Activated naive CD8-positive, alpha-beta T cell (primary cell): ENCODE measurements around the gene PLVAP.
"Not testable (repeated sequence)": the region's sequence is repeated elsewhere in the genome, so short reads cannot be mapped to it uniquely, and the experiment has no call there.

Experiments used
- H3K27ac Mint-ChIP-seq: one replicate; pipeline ENCODE4 v1.8.0; 2021; ENCODE audit warnings: mixed read lengths
- H3K27me3 Mint-ChIP-seq: one replicate; pipeline ENCODE4 v1.8.0; 2021; ENCODE audit warnings: mixed read lengths
- H3K36me3 Mint-ChIP-seq: one replicate; pipeline ENCODE4 v1.8.0; 2021; ENCODE audit warnings: mixed read lengths
- H3K4me1 Mint-ChIP-seq: one replicate; pipeline ENCODE4 v1.8.0; 2021; ENCODE audit warnings: low read depth, mixed read lengths
- H3K4me3 Mint-ChIP-seq: one replicate; pipeline ENCODE4 v1.8.0; 2021; ENCODE audit warnings: mild to moderate bottlenecking, mixed read lengths
- H3K9me3 Mint-ChIP-seq: one replicate; pipeline ENCODE4 v1.8.0; 2021; ENCODE audit warnings: low read depth, mixed read lengths

Gene PLVAP

DNA sequence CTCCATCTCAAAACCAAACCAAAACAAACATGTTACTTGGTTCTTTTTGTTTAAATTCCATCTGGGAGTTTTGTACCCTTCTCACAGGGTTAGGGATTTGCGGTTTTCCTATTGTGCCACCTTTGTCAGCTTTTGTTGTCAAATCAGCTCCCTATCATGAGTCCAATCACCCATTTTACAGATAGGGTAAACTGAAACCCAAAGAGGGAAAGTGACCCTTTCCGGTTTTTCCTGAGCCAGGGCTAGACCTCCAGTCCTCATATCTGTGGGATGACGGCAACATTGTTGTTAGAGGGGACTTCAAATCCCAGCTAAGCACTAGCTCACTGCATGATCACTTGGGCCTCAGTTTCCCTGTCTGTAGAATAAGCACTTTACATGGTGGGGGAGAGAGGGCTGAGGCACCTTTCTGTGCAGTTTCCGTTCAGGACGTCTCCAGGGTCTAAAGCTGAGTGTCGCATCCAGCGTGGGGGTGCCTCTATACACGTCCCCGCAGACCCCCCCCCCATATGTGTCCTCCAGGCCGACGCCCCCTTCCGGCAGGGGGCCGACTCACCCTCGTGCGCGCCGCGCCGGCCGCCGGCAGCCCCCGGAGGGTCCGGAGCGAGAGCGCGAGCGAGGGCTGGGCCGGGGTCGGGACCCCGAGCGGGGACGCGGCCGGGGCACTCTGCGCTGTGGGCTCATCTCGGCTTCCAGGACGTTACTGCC lies 13.0 kb upstream of the PLVAP start:
- peaks cover 3% of the 10 kb centered on the region for H3K9me3 Mint-ChIP-seq
- no peak overlapping the region for H3K27ac Mint-ChIP-seq
- H3K4me3 Mint-ChIP-seq = peak overlapping the region; percentile 91
- H3K4me1 Mint-ChIP-seq = peaks cover 15% of the 10 kb centered on the region
- H3K36me3 Mint-ChIP-seq = no peaks in the 10 kb centered on the region
- H3K27me3 Mint-ChIP-seq = no peaks in the 10 kb centered on the region

DNA sequence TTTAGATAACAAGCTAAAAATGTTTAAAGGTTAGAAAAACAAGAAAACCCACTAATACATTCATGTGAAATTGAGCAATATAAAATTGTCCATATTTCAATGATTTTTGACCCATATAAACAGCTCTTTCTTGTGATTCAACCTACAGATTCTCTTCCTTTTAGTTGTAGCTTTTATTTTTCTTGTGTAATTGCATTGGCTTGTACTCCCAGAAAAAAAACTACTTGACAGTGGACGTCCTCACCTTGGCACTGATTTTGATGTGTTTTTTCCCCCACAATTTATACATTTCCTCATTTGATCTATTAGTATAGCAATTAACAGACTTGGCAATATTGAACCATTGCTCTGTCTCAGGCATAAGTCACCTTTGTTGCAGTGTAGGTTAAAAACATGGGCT lies 12.1 kb upstream of the PLVAP start:
- Mint-ChIP-seq H3K4me3 (no peak overlapping the region), H3K27ac (no peak overlapping the region), H3K36me3 (no peaks in the 10 kb centered on the region), H3K27me3 (no peaks in the 10 kb centered on the region), H3K4me1 (peaks cover 12% of the 10 kb centered on the region), H3K9me3 (peaks cover 3% of the 10 kb centered on the region)

DNA sequence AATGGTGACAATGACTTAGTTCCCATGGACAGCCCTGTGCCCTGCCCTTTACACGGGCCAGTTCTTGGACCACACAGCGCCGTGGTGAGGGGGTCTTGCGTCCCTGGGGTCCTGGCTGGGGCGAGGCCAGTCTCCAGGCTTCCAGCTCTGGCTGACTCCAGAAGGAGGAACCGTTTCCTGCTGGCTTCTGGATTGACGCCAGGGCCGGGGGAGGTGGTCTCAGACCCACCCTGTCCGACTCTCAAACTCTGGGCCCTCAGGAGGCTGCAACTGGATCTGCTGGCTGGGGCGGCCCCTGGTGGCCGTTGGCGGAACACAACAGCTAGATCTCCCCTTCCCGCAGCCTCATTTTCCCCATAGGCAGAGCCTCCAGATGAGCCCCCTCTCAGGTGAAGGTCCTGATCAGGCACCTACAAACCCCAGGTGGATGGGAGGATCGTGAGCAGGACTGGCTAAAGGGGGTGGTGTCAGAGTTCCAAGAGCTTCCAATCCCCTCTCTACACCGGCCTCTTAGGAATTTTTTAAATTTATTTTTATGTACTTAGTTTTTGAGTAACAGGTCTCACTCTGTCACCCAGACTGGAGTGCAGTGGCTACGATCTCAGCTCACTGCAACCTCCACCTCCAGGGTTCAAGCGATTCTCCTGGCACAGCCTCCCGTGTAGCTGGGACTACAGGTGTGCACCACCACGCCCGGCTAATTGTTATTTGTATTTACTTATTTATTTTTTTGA lies 8.9 kb upstream of the PLVAP start:
- Mint-ChIP-seq H3K9me3 (peaks cover 3% of the 10 kb centered on the region), H3K4me3 (no peak overlapping the region), H3K27ac (no peak overlapping the region), H3K4me1 (peaks cover 10% of the 10 kb centered on the region), H3K36me3 (no peaks in the 10 kb centered on the region), H3K27me3 (no peaks in the 10 kb centered on the region)

- H3K36me3 Mint-ChIP-seq = peaks cover 3% of the 10 kb centered on the region
- H3K4me3 Mint-ChIP-seq = no peak overlapping the region
- no peaks in the 10 kb centered on the region for H3K9me3 Mint-ChIP-seq
- H3K27me3 Mint-ChIP-seq = peaks cover 2% of the 10 kb centered on the region
- H3K4me1 Mint-ChIP-seq = peaks cover 7% of the 10 kb centered on the region
- no peak overlapping the region for H3K27ac Mint-ChIP-seq
Measured at GRCh38 chr19:17380426-17381138, 3.4 kb upstream of the PLVAP start.

GRCh38 chr19:17379221-17379631 lies 2.1 kb upstream of the PLVAP start:
- Mint-ChIP-seq H3K36me3 (peaks cover 3% of the 10 kb centered on the region), H3K4me3 (no peak overlapping the region), H3K27ac (no peak overlapping the region), H3K27me3 (peaks cover 2% of the 10 kb centered on the region), H3K4me1 (peaks cover 7% of the 10 kb centered on the region), H3K9me3 (no peaks in the 10 kb centered on the region)

DNA sequence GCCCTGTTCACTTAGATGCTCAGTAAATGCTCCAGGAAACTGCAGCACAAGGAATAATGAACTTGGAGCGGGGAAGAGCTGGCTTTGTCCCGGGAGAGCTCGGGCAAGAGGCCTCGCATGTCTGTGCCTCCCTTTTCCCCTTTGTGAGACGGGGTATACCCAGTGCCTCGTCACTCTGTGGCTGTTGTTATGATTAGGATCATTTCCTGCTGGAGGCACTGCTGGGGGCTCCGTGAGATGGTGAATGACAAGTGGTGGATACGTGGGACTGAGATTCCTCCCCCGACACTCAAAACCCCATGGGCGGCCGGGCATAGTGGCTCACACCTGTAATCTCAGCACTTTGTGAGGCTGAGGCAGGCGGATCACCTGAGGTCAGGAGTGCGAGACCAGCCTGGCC lies 1.1 kb upstream of the PLVAP start:
- Mint-ChIP-seq H3K4me1 (peaks cover 5% of the 10 kb centered on the region), H3K9me3 (no peaks in the 10 kb centered on the region), H3K27me3 (peaks cover 2% of the 10 kb centered on the region), H3K4me3 (no peak overlapping the region), H3K36me3 (peaks cover 3% of the 10 kb centered on the region), H3K27ac (no peak overlapping the region)

DNA sequence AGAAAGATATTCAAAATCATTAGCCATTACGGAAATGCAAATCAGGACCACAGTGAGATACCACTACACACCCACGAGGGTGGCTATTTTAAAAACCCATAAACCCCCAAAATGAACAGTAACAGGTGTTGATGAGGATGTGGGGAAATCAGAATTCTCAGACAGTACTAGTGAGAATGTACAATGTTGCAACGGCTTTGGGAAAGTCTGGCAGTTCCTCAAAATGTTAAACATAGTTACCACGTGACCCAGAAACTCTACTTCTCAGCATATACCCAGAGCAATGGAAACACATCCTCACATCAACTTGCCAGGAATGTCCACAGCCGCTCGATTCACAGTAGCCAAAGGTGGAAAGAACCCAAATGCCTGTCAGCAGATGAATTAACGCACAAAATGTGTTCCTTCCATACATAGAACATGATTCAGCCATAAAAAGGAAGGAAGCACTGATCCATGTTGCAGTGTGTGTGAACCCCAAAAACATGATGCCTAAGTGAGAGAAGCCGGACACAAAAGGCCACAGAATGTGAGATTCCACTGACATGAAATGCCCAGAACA lies 7.0 kb downstream of the PLVAP start:
- H3K9me3 Mint-ChIP-seq = no peaks in the 10 kb centered on the region
- no peak overlapping the region for H3K27ac Mint-ChIP-seq
- peaks cover 3% of the 10 kb centered on the region for H3K27me3 Mint-ChIP-seq
- no peaks in the 10 kb centered on the region for H3K4me1 Mint-ChIP-seq
- H3K36me3 Mint-ChIP-seq = no peaks in the 10 kb centered on the region
- no peak overlapping the region for H3K4me3 Mint-ChIP-seq

- H3K4me3 Mint-ChIP-seq = no peak overlapping the region
- H3K9me3 Mint-ChIP-seq = no peaks in the 10 kb centered on the region
- H3K27ac Mint-ChIP-seq = no peak overlapping the region
- no peaks in the 10 kb centered on the region for H3K4me1 Mint-ChIP-seq
- no peaks in the 10 kb centered on the region for H3K36me3 Mint-ChIP-seq
- H3K27me3 Mint-ChIP-seq = peaks cover 5% of the 10 kb centered on the region
Measured at GRCh38 chr19:17365361-17365760, 11.8 kb downstream of the PLVAP start.

- H3K36me3 Mint-ChIP-seq, H3K4me3 Mint-ChIP-seq, H3K4me1 Mint-ChIP-seq, H3K27ac Mint-ChIP-seq, H3K27me3 Mint-ChIP-seq, H3K9me3 Mint-ChIP-seq: not testable (repeated sequence)
Measured at GRCh38 chr19:17363852-17364605, 13.1 kb downstream of the PLVAP start.

DNA sequence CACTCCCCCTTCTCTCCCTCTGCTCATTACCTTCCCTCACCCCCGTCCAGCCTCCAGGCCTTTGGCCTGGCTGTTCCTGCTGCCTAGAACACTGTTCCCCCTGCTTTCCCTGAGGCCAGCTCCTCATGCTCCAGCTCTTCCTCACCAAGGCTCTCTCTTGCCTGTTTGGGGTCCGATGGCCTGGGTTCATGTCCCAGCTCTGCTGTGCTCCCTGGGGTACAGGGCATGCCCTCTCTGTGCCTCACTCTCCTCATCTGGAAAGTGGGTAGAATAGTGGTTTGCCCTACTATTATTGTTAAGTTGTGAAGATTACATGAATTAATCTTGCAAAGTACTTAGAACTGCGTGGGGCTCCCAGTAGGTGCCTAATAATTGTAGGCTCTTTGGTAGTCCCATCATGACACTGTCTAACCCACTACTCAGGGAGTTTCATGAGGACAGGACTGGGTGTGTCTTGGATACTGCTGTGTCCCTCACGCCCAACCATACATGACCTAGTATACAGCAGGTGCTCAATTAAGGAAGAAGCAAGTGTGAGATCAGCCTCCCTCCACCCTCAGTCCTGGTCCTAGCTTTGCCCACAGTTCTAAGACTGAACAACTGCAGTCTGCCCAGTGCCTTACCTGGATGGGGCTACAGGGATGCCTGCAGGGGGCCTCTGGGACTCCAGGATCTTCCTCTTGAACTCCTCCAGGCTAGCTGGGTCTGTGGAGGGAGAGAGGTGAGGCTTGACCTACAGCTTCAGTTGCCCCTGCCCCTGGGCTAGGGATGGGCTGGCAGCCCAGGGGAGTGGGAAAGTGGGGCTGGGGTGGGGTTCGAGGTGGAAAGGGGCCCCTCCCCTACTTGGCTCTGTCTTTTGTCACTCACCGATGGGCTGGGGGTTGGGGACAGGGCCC lies 17.0 kb downstream of the PLVAP start:
- Mint-ChIP-seq H3K36me3 (no peaks in the 10 kb centered on the region), H3K27me3 (peaks cover 2% of the 10 kb centered on the region), H3K4me3 (no peak overlapping the region), H3K27ac (no peak overlapping the region), H3K9me3 (no peaks in the 10 kb centered on the region), H3K4me1 (no peaks in the 10 kb centered on the region)

DNA sequence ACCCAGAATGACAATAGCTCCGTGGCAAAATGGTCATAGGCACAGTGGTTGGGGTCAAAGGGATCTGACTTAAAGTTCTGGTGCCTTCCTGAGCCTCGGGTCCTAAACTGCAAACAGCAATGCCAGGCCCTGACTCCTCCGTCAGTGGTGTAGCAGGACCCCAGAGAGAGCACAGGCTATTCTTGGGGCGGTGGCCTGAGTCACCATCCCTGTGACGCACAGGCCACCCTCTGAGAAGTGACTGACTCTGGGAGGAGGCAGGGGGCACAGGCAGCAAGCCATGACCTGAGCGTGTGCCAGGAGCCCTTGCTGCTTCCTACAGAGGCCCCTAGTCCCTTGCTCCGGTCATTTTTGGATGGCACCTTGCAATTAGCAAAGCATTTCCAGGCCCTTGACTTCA lies 18.7 kb downstream of the PLVAP start:
- no peaks in the 10 kb centered on the region for H3K4me1 Mint-ChIP-seq
- H3K27ac Mint-ChIP-seq = no peak overlapping the region
- H3K27me3 Mint-ChIP-seq = peaks cover 1% of the 10 kb centered on the region
- H3K4me3 Mint-ChIP-seq = no peak overlapping the region
- no peaks in the 10 kb centered on the region for H3K9me3 Mint-ChIP-seq
- H3K36me3 Mint-ChIP-seq = no peaks in the 10 kb centered on the region

DNA sequence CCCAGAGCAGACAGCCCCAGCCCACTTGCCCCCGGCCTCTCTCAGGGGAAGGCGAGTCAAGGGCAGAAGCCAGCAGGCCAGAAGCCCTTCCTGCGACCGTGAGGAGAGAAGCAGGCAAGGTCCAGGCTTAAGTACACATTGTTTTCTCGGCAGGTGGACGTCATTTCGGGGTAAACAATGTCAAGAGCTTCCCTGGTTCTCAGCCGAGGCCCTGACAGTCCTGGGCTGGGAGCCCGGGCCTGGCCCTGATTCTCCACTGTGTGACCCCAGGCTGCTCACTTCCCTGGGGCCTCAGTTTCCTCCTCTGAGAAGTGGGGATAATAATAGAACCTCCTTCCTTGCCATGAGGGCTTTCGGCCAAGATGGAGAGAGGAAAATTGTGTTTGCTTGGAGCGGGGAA lies 19.4 kb downstream of the PLVAP start:
- Mint-ChIP-seq H3K27me3 (peaks cover 3% of the 10 kb centered on the region), H3K4me1 (no peaks in the 10 kb centered on the region), H3K4me3 (no peak overlapping the region), H3K9me3 (no peaks in the 10 kb centered on the region), H3K36me3 (no peaks in the 10 kb centered on the region), H3K27ac (no peak overlapping the region)

GRCh38 chr19:17357078-17357666 lies 20.0 kb downstream of the PLVAP start:
- peaks cover 4% of the 10 kb centered on the region for H3K27me3 Mint-ChIP-seq
- no peaks in the 10 kb centered on the region for H3K4me1 Mint-ChIP-seq
- H3K9me3 Mint-ChIP-seq = no peaks in the 10 kb centered on the region
- H3K27ac Mint-ChIP-seq = no peak overlapping the region
- H3K4me3 Mint-ChIP-seq = no peak overlapping the region
- no peaks in the 10 kb centered on the region for H3K36me3 Mint-ChIP-seq
